GM12865 (cell line): ENCODE data around the gene ACOX3.

Source experiments
- DNase-seq: peaks from one replicate; pipeline ENCODE4 v3.0.0; 2010; ENCODE audit warnings: low read depth
- H3K4me3 ChIP-seq: 2 replicates; pipeline ENCODE4 v1.5.1; 2011; ENCODE audit warnings: mild to moderate bottlenecking, low read depth, low read length, control low read depth
- CTCF ChIP-seq: IDR thresholded peaks from 2 replicates; pipeline ENCODE4 v1.5.1; 2011; ENCODE audit warnings: low read length, control low read depth, low read depth, inconsistent platforms; ENCODE audit not compliant: insufficient read depth; ENCODE audit errors: missing control alignments

The ACOX3 gene

DNA sequence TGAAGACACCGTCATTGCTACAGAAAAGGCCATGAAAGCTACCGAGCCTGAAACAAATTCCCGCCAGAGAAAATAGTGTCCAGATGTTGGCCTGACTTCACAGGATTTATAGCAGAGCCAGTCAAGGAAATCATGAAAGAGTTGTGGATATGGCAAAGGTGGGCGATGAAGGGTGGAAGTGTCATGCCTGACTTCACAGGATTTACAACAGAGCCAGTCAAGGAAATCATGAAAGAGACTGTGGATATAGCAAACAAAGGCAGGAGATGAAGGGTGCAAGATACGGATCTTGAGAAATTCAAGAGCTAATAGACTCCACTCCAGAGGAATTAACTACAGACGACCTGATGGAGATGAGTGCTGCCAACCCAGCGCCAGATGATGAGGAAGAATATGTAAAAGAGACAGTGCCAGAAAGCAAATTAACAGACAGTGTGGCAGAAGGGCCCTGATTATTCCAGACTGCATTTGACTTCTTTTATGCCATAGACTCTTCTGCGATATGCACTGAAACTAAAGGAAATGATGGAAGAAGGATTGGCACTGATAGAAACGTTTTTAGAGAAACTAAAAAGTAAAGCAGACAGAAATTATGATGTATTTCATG lies 17.2 kb upstream of the ACOX3 start:
- no peak for DNase-seq
- H3K4me3 ChIP-seq: no peak overlapping the region
- TF ChIP-seq CTCF: no peak

DNA sequence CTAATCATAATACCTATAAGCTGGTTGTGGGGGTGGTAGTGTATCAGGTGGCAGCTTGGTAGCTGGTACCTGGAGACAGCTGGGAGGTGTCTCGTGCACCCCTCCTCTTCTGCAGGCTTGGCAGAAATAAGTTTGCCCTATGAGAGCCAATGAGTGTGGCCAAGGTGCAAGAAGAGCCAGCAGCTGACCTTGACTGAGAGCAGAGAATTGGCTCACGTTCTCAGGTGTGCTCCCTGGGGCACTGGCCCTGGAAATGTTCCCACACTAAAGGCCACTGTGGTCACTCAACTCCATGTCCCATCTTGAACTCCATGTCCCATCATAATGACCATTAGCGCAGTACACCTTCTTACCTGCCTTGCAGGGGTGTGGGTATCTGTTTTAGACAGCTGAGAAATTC lies 13.4 kb upstream of the ACOX3 start:
- no peak for TF ChIP-seq CTCF
- H3K4me3 ChIP-seq: no peak overlapping the region
- DNase-seq: no peak

DNA sequence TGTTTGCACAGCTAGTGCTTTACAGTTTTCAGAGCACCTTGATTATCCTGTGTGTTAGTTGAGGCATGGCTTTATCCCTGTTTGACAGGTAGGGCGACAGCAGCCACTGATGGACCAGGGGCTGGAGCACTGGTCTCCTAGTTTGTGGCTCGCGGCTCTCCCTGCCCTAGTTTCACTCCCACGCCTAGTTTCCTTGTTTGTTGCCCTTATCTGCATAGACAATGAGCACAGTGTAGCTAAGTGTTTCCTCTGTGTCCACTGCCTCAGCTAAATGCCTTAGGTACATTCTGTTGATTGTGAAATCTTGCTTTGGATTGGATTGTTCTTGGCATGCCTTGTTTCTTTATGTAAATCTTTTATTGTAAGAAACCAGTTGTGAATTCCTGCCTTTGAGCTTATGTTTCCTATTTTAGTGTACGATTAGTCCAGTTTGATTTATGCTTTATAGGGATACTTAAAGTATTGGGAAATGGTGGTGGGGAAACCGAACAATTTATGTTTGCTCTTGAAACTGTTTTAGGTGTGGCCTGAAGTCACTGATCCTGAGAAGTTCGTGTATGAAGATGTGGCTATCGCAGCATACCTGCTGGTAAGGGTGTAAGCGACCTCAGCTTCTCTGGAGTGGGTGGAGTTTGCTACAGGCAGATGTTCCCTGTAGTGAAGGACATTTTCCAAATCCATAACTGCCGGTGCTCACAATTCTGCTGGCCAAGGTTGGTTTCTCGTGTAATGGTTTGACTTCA lies 11.1 kb upstream of the ACOX3 start:
- no peak for TF ChIP-seq CTCF
- no peak for DNase-seq

GRCh38 chr4:8446122-8446521 lies 5.6 kb upstream of the ACOX3 start:
- TF ChIP-seq CTCF: no peak
- no peak overlapping the region for H3K4me3 ChIP-seq
- no peak for DNase-seq

More for the DNA sequence above, 11.1 kb upstream of the ACOX3 start:
- no peak overlapping the region for H3K4me3 ChIP-seq

- no peak for DNase-seq
- no peak for TF ChIP-seq CTCF
- H3K4me3 ChIP-seq: no peak overlapping the region
Measured at GRCh38 chr4:8443801-8444200, 3.3 kb upstream of the ACOX3 start.

DNA sequence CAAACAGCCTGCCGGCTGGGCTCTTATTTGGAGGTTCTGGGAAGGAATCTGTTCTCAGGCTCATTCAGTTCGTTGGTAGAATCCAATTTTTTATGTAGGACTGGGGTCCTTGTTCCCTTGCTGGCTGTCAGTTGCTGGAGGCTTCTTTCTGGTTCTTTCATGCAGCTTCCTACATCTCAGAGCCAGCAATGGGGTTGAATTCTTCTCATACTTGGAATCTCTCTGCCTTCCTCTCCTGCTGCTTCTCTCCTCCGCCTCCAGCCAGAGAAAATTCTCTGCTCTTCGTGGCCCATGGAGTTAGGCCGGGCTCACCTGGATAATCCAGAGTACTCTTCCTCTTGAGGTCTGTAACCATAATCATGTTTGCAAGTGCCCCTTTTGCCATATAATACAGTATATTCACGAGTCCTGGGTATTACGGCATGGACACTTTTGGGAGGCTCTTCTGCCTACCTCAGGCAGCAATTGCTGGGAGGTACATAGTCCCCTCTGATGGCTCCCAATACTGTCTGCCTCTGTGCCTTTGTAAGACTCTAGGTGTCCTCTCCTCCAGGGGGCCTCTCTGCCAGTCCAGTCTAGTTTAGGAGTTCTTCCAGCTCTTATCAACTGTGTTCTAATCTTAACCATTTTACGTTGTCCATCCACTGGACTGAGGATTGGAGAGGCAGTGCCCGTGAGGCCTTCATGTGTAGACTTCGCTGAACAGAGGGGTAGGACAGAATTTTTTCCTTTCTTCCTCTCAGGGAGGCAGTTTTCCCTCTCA lies 2.3 kb upstream of the ACOX3 start:
- H3K4me3 ChIP-seq: no peak overlapping the region; the same call in 1 of the 2 replicates
- no peak for DNase-seq
- TF ChIP-seq CTCF: no peak
